GM12878 (cell line): ENCODE measurements around the gene ANKDD1A. TPM values are rescaled to one million over a fixed set of nuclear protein-coding genes. Genes with fewer than 3 reads are reported as not detected.

Experiments used
- ATAC-seq: fragments of 200-7000 bp; cut with Tn5 transposase; 3 replicates; pipeline ENCODE4 v1.9.1; 2020; ENCODE audit warnings: mild to moderate bottlenecking, moderate library complexity
- BruUV-seq: library from RNA; stranded (reverse); fragments of 400-500 nt; replicated peaks from 2 replicates; lab custom pipeline; 2021; lab: Mats Ljungman, UMichigan
- CTCF ChIA-PET: fragments of 300-600 bp; sonication (Branson Sonifier 250); formaldehyde crosslinking; extraction: SDS; loops from one replicate; lab custom pipeline; 2021; ENCODE audit warnings: inconsistent platforms; lab: Yijun Ruan, JAX
- POLR2A ChIA-PET: fragments of 350-600 bp; formaldehyde crosslinking; extraction: SDS; loops from one replicate; lab custom pipeline; 2021; ENCODE audit warnings: inconsistent platforms; lab: Charles Lee
- RAD21 ChIA-PET: fragments of 300-600 bp; sonication (Branson Sonifier 250); formaldehyde crosslinking; loops from one replicate; lab custom pipeline; 2023; ENCODE audit warnings: antibody characterized with exemption; ENCODE audit not compliant: unreplicated experiment; lab: Charles Lee
- SMC1A ChIA-PET: fragments of 300-600 bp; sonication (Branson Sonifier 250); formaldehyde crosslinking; loops from one replicate; lab custom pipeline; 2023; ENCODE audit not compliant: unreplicated experiment, uncharacterized antibody; lab: Charles Lee
- DNase-seq: peaks from one replicate; pipeline ENCODE4 v3.0.0-alpha.2; 2011; ENCODE audit warnings: low read depth, low spot score
- FAIRE-seq: peaks from 3 replicates; lab custom pipeline; 2011; peaks lifted over from hg19 to GRCh38; lab: Jason Lieb, UNC
- H2AFZ ChIP-seq: 2 replicates; pipeline ENCODE4 v1.6.0; 2011; ENCODE audit warnings: low read depth, low read length, control low read depth; ENCODE audit not compliant: control insufficient read depth
- H3K27ac ChIP-seq: 2 replicates; pipeline ENCODE4 v1.5.1; 2011; ENCODE audit warnings: control low read depth; ENCODE audit not compliant: control insufficient read depth, insufficient read depth
- H3K27me3 ChIP-seq, 2 experiments: replicated peaks in 1 of 2; 2 replicates each; pipeline versions ENCODE4 v1.6.0 to v1.6.1; 2011; ENCODE audit warnings: low read length in 1 of 2; ENCODE audit not compliant: control insufficient read depth in 2 of 2, insufficient read depth in 2 of 2
- H3K36me3 ChIP-seq, 2 experiments: 2 replicates each; pipeline ENCODE4 v1.5.1; 2011; ENCODE audit warnings: low read length in 1 of 2; ENCODE audit not compliant: control insufficient read depth in 2 of 2, insufficient read depth in 2 of 2
- H3K4me1 ChIP-seq: 2 replicates; pipeline ENCODE4 v1.6.1; 2011; ENCODE audit warnings: mild to moderate bottlenecking, low read length, moderate library complexity, mixed read lengths; ENCODE audit not compliant: control insufficient read depth, insufficient read depth
- H3K4me2 ChIP-seq: 2 replicates; pipeline ENCODE4 v1.6.0; 2011; ENCODE audit warnings: control low read depth; ENCODE audit not compliant: control insufficient read depth, insufficient read depth
- H3K4me3 ChIP-seq: fragments of 200-600 bp; sonication (generic); 2 replicates; pipeline ENCODE4 v1.5.1; 2016
- H3K79me2 ChIP-seq: 2 replicates; pipeline ENCODE4 v1.6.0; 2011; ENCODE audit warnings: low read length; ENCODE audit not compliant: control insufficient read depth, insufficient read depth
- H3K9ac ChIP-seq: 2 replicates; pipeline ENCODE4 v1.8.0; 2011; ENCODE audit warnings: low read length, control low read depth, mixed read lengths; ENCODE audit not compliant: control insufficient read depth, insufficient read depth
- H3K9me3 ChIP-seq: replicated peaks from 3 replicates; pipeline ENCODE4 v1.5.1; 2011; ENCODE audit warnings: mild to moderate bottlenecking, low read length; ENCODE audit not compliant: control insufficient read depth, insufficient read depth
- H4K20me1 ChIP-seq: 2 replicates; pipeline ENCODE4 v1.6.0; 2011; ENCODE audit not compliant: control insufficient read depth, insufficient read depth
- BHLHE40 ChIP-seq, 2 experiments: fragments of 450-650 bp in 1 of 2; IDR thresholded peaks; 2 replicates each; pipeline ENCODE4 v1.6.1; 2011 to 2017; ENCODE audit warnings: low read depth in 2 of 2, borderline replicate concordance in 1 of 2, improper control_type of control experiment in 1 of 2, low read length in 1 of 2, mild to moderate bottlenecking in 1 of 2
- HCFC1 ChIP-seq: fragments of 150-350 bp; IDR thresholded peaks from 2 replicates; pipeline ENCODE4 v1.6.1; 2014; ENCODE audit warnings: low read length
- IKZF2 ChIP-seq, 2 experiments: fragments of 450-650 bp; IDR thresholded peaks; 2 replicates each; pipeline ENCODE4 v1.6.1; 2017; ENCODE audit warnings: mild to moderate bottlenecking in 2 of 2, moderate library complexity in 2 of 2
- KLF5 ChIP-seq: fragments of 450-650 bp; IDR thresholded peaks from 2 replicates; pipeline ENCODE4 v1.6.1; 2014; ENCODE audit warnings: mild to moderate bottlenecking; ENCODE audit not compliant: partially characterized antibody
- MEF2A ChIP-seq: IDR thresholded peaks from 2 replicates; pipeline ENCODE4 v1.6.1; 2011; ENCODE audit warnings: low read depth, mild to moderate bottlenecking, low read length, moderate library complexity; ENCODE audit not compliant: insufficient read depth
- NFYA ChIP-seq: IDR thresholded peaks from 2 replicates; pipeline ENCODE4 v1.6.1; 2011; ENCODE audit warnings: low read depth, mild to moderate bottlenecking, low read length, improper control_type of control experiment, borderline replicate concordance
- NR2F1 ChIP-seq: fragments of 450-650 bp; conservative IDR thresholded peaks from 2 replicates; pipeline ENCODE4 v1.6.1; 2017; ENCODE audit warnings: mild to moderate bottlenecking
- POLR2AphosphoS2 ChIP-seq: IDR thresholded peaks from 2 replicates; pipeline ENCODE4 v1.6.1; 2011; ENCODE audit warnings: low read depth, mild to moderate bottlenecking, low read length, improper control_type of control experiment, moderate library complexity
- RUNX3 ChIP-seq: IDR thresholded peaks from 2 replicates; pipeline ENCODE4 v1.6.1; 2012; ENCODE audit warnings: low read length, inconsistent platforms
- SPI1 ChIP-seq: IDR thresholded peaks from 2 replicates; pipeline ENCODE4 v1.6.1; 2011; ENCODE audit warnings: low read depth, mild to moderate bottlenecking, low read length, moderate library complexity, borderline replicate concordance; ENCODE audit not compliant: insufficient read depth
- ZBED1 ChIP-seq: IDR thresholded peaks from 2 replicates; pipeline ENCODE4 v1.6.1; 2016; ENCODE audit warnings: borderline replicate concordance
- whole genome bisulfite sequencing: methylation state at CpG from one replicate; pipeline ENCODE4 v1.1.6; 2016; ENCODE audit warnings: low lambda C conversion rate; ENCODE audit not compliant: insufficient replicate concordance, insufficient coverage; ENCODE audit errors: missing lambda C conversion rate; 5-methylcytosine and 5-hydroxymethylcytosine counted together
- in situ Hi-C: fragments of 300-500 bp; cut with MboI; formaldehyde crosslinking; loops from 9 replicates; pipeline ENCODE4 v1.14.3; 2018; ENCODE audit warnings: mixed read lengths
- intact Hi-C: fragments of 100-400 bp; cut with micrococcal nuclease; formaldehyde crosslinking; loops from one replicate; pipeline ENCODE4 v1.14.2; 2022; ENCODE audit not compliant: unreplicated experiment
- polyA plus RNA-seq, 11 experiments: library from polyadenylated mRNA; depleted of rRNA in 4 of 11; unstranded in 6 of 11; stranded (reverse) in 5 of 11; fragments of >200 nt; fragmentation: Nextera tagmentation in 4 of 11; fragmentation: Illumina TruSeq in 1 of 11; extraction: Ambion mirVana in 4 of 11; extraction: Trizol in 1 of 11; gene quantifications; 1 replicate in 1 of 11; 2 replicates in 10 of 11; pipeline versions ENCODE4 v1.2.1 to v1.2.3, GENCODE V29; 2011 to 2016; ENCODE audit warnings: inconsistent platforms in 2 of 11, missing spikeins in 2 of 11, low read depth in 1 of 11
- total RNA-seq, 4 experiments: library from RNA; depleted of rRNA in 3 of 4; stranded (reverse); fragments of >200 nt in 3 of 4; fragmentation: Illumina TruSeq in 1 of 4; extraction: Trizol in 1 of 4; gene quantifications; 2 replicates each; pipeline versions ENCODE4 v1.2.1 to v1.2.3, GENCODE V29; 2013 to 2021
- TF ChIP-seq, protein P1 (sequence below): fragments of 450-650 bp; IDR thresholded peaks from 2 replicates; pipeline ENCODE4 v1.6.1; 2014; ENCODE audit warnings: mild to moderate bottlenecking
- TF ChIP-seq, protein P2 (sequence below): fragments of 150-350 bp; IDR thresholded peaks from 2 replicates; pipeline ENCODE4 v1.6.1; 2016; ENCODE audit warnings: low read depth, low read length
- TF ChIP-seq, protein P3 (sequence below): fragments of 450-650 bp; IDR thresholded peaks from 2 replicates; pipeline ENCODE4 v1.6.1; 2016; ENCODE audit warnings: mild to moderate bottlenecking, moderate library complexity, borderline replicate concordance

Gene ANKDD1A
- total and polyA plus RNA-seq, 10 of the 15 experiments (the other 5 are each of a cell fraction or from before 2014, with no cell fraction given): 1.5 to 6.6 (median 4.1) TPM

DNA sequence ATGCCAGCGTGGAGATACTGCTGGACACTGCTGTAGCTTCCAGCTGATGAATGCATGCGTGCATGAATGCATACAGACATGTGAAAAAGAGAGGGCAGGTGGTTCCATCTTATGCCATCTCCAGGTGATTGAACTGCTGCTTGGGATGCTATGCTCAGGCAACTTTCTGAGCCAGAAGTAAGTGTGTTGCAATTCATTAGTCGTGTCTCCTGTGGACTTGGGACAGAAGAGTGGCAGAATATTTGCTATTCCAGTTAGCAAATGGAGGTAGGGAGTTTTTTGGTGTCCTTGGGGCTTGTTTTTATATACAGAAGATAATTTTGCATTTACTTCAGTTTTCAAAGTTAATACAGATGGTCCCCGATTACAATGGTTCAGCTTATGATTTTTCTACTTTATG lies 33.3 kb downstream of the ANKDD1A start:
- Histone ChIP-seq H3K4me3 (no peak overlapping the region), H3K9me3 (no peaks in the 10 kb centered on the region), H4K20me1 (no peaks in the 10 kb centered on the region), H3K9ac (no peak overlapping the region), H3K27ac (no peak overlapping the region), H3K36me3 (no peaks in the 10 kb centered on the region), H3K4me2 (no peak overlapping the region), H3K27me3 (no peaks in the 10 kb centered on the region), H2AFZ (no peak overlapping the region), H3K79me2 (no peaks in the 10 kb centered on the region), H3K4me1 (no peaks in the 10 kb centered on the region)
- TF ChIP-seq, protein P1, sequence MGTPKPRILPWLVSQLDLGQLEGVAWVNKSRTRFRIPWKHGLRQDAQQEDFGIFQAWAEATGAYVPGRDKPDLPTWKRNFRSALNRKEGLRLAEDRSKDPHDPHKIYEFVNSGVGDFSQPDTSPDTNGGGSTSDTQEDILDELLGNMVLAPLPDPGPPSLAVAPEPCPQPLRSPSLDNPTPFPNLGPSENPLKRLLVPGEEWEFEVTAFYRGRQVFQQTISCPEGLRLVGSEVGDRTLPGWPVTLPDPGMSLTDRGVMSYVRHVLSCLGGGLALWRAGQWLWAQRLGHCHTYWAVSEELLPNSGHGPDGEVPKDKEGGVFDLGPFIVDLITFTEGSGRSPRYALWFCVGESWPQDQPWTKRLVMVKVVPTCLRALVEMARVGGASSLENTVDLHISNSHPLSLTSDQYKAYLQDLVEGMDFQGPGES: no peak
- TF ChIP-seq MEF2A (no peak), POLR2AphosphoS2 (no peak), HCFC1 (no peak), IKZF2 (IDR thresholded peaks at IDR 0.05) (no peak), NR2F1 (no peak), RUNX3 (no peak), SPI1 (no peak), ZBED1 (no peak), KLF5 (no peak), BHLHE40 (IDR thresholded peaks at IDR 0.05; ENCODE audit: borderline replicate concordance in 1 of 2, low read depth in 2 of 2, low read length in 1 of 2) (no peak), NFYA (no peak)
- TF ChIP-seq, protein P2, sequence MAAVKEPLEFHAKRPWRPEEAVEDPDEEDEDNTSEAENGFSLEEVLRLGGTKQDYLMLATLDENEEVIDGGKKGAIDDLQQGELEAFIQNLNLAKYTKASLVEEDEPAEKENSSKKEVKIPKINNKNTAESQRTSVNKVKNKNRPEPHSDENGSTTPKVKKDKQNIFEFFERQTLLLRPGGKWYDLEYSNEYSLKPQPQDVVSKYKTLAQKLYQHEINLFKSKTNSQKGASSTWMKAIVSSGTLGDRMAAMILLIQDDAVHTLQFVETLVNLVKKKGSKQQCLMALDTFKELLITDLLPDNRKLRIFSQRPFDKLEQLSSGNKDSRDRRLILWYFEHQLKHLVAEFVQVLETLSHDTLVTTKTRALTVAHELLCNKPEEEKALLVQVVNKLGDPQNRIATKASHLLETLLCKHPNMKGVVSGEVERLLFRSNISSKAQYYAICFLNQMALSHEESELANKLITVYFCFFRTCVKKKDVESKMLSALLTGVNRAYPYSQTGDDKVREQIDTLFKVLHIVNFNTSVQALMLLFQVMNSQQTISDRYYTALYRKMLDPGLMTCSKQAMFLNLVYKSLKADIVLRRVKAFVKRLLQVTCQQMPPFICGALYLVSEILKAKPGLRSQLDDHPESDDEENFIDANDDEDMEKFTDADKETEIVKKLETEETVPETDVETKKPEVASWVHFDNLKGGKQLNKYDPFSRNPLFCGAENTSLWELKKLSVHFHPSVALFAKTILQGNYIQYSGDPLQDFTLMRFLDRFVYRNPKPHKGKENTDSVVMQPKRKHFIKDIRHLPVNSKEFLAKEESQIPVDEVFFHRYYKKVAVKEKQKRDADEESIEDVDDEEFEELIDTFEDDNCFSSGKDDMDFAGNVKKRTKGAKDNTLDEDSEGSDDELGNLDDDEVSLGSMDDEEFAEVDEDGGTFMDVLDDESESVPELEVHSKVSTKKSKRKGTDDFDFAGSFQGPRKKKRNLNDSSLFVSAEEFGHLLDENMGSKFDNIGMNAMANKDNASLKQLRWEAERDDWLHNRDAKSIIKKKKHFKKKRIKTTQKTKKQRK: no peak
- TF ChIP-seq, protein P3, sequence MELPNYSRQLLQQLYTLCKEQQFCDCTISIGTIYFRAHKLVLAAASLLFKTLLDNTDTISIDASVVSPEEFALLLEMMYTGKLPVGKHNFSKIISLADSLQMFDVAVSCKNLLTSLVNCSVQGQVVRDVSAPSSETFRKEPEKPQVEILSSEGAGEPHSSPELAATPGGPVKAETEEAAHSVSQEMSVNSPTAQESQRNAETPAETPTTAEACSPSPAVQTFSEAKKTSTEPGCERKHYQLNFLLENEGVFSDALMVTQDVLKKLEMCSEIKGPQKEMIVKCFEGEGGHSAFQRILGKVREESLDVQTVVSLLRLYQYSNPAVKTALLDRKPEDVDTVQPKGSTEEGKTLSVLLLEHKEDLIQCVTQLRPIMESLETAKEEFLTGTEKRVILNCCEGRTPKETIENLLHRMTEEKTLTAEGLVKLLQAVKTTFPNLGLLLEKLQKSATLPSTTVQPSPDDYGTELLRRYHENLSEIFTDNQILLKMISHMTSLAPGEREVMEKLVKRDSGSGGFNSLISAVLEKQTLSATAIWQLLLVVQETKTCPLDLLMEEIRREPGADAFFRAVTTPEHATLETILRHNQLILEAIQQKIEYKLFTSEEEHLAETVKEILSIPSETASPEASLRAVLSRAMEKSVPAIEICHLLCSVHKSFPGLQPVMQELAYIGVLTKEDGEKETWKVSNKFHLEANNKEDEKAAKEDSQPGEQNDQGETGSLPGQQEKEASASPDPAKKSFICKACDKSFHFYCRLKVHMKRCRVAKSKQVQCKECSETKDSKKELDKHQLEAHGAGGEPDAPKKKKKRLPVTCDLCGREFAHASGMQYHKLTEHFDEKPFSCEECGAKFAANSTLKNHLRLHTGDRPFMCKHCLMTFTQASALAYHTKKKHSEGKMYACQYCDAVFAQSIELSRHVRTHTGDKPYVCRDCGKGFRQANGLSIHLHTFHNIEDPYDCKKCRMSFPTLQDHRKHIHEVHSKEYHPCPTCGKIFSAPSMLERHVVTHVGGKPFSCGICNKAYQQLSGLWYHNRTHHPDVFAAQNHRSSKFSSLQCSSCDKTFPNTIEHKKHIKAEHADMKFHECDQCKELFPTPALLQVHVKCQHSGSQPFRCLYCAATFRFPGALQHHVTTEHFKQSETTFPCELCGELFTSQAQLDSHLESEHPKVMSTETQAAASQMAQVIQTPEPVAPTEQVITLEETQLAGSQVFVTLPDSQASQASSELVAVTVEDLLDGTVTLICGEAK: no peak
- POLR2A ChIA-PET: no interaction called here
- intact Hi-C loops (no loop called here), in situ Hi-C loops (no loop called here)
- CTCF ChIA-PET: interaction anchor here (1.4 kb wide), 1 partner anchor 134 kb away, joined by 3 read pairs; no protein-coding TSS in a partner anchor
- BruUV-seq: no TSS peak
- RAD21 ChIA-PET: no interaction called here
- DNase-seq (no peak), FAIRE-seq (no peak), ATAC-seq (no peak)
- 72% methylated on average over 4 of the region's 4 CpGs for WGBS
- SMC1A ChIA-PET: no interaction called here
